RWPE2 (cell line): Measurements from ENCODE around the gene PTGER1.

Experiments
- ATAC-seq: fragments of 200-7000 bp; cut with Tn5 transposase; 3 replicates; pipeline ENCODE4 v1.9.1; 2021; ENCODE audit warnings: low read depth
- DNase-seq: peaks from one replicate; pipeline ENCODE4 v3.0.0-alpha.2; 2020; ENCODE audit warnings: low spot score
- H3K27ac ChIP-seq: fragments of 450-650 bp; 2 replicates; pipeline ENCODE4 v1.5.1; 2017; ENCODE audit warnings: mild to moderate bottlenecking; ENCODE audit not compliant: poor library complexity, severe bottlenecking
- H3K27me3 ChIP-seq: fragments of 250-450 bp; sonication (Bioruptor Pico); 2 replicates; pipeline ENCODE4 v1.5.1; 2021; ENCODE audit warnings: mild to moderate bottlenecking, moderate library complexity; ENCODE audit not compliant: insufficient read depth, poor library complexity, severe bottlenecking
- H3K36me3 ChIP-seq: fragments of 250-450 bp; sonication (Bioruptor Pico); 2 replicates; pipeline ENCODE4 v1.5.1; 2020; ENCODE audit warnings: low read depth, mild to moderate bottlenecking, moderate library complexity
- H3K4me1 ChIP-seq: fragments of 250-450 bp; sonication (Bioruptor Pico); 2 replicates; pipeline ENCODE4 v1.5.1; 2021; ENCODE audit warnings: mild to moderate bottlenecking, moderate library complexity; ENCODE audit not compliant: insufficient read depth, poor library complexity, severe bottlenecking
- H3K4me3 ChIP-seq: fragments of 250-450 bp; sonication (Bioruptor Pico); 2 replicates; pipeline ENCODE4 v1.5.1; 2021; ENCODE audit warnings: mild to moderate bottlenecking, moderate library complexity; ENCODE audit not compliant: severe bottlenecking
- H3K9me3 ChIP-seq: fragments of 250-450 bp; sonication (Bioruptor Pico); 2 replicates; pipeline ENCODE4 v1.5.1; 2021; ENCODE audit warnings: mild to moderate bottlenecking, moderate library complexity; ENCODE audit not compliant: severe bottlenecking
- CTCF ChIP-seq: fragments of 450-650 bp; IDR thresholded peaks from one replicate; pipeline ENCODE4 v1.5.1; 2017; ENCODE audit warnings: mild to moderate bottlenecking, moderate library complexity; ENCODE audit not compliant: poor library complexity, severe bottlenecking

Gene PTGER1

GRCh38 chr19:14474827-14475226 is 327 bp downstream of the PTGER1 start:
- Histone ChIP-seq H3K4me3 (no peak overlapping the region), H3K4me1 (peaks cover 16% of the 10 kb centered on the region), H3K36me3 (peaks cover 26% of the 10 kb centered on the region), H3K27me3 (no peaks in the 10 kb centered on the region), H3K9me3 (no peaks in the 10 kb centered on the region), H3K27ac (peak overlapping the region; percentile 54)
- TF ChIP-seq CTCF, result no peak
- ATAC-seq (no peak), DNase-seq (peak; percentile 59)

- ATAC-seq (no peak), DNase-seq (peak; percentile 63)
- no peaks in the 10 kb centered on the region for H3K27me3 ChIP-seq
- H3K9me3 ChIP-seq, result no peaks in the 10 kb centered on the region
- no peak overlapping the region for H3K4me3 ChIP-seq
- peaks cover 18% of the 10 kb centered on the region for H3K36me3 ChIP-seq
- H3K27ac ChIP-seq, result no peak overlapping the region
- TF ChIP-seq CTCF, result no peak
- H3K4me1 ChIP-seq, result peaks cover 16% of the 10 kb centered on the region
These were observed 1.1 kb downstream of the PTGER1 start for GRCh38 chr19:14473978-14474578.

- H3K27ac ChIP-seq, result no peak overlapping the region
- no peaks in the 10 kb centered on the region for H3K9me3 ChIP-seq
- H3K4me3 ChIP-seq, result no peak overlapping the region
- peaks cover 16% of the 10 kb centered on the region for H3K4me1 ChIP-seq
- H3K36me3 ChIP-seq, result peaks cover 11% of the 10 kb centered on the region
- no peaks in the 10 kb centered on the region for H3K27me3 ChIP-seq
- TF ChIP-seq CTCF, result no peak
- DNase-seq (no peak), ATAC-seq (no peak)
These were observed 1.8 kb downstream of the PTGER1 start for GRCh38 chr19:14473073-14473977.

GRCh38 chr19:14472202-14472938 is 2.8 kb downstream of the PTGER1 start:
- H3K4me3 ChIP-seq, result no peak overlapping the region
- no peak for DNase-seq
- TF ChIP-seq CTCF, result peak; percentile 94
- H3K9me3 ChIP-seq, result no peaks in the 10 kb centered on the region
- H3K27ac ChIP-seq, result no peak overlapping the region
- H3K36me3 ChIP-seq, result peaks cover 1% of the 10 kb centered on the region
- peaks cover 16% of the 10 kb centered on the region for H3K4me1 ChIP-seq
- peak; percentile 20 for ATAC-seq
- H3K27me3 ChIP-seq, result no peaks in the 10 kb centered on the region
